Thyroid gland (tissue), 4 donors: Measurements from ENCODE around the gene SNAPIN. TPM values are rescaled to one million over a fixed set of nuclear protein-coding genes. Genes with fewer than 3 reads are reported as not detected.

ENCODE experiments used
- DNase-seq, 2 donors: peaks; one replicate each; pipeline ENCODE4 v3.0.0-alpha.2; 2019
- H3K27ac ChIP-seq, 3 donors: fragments of 200-600 bp; sonication (generic); 1 replicate in 2 of 3; 2 replicates in 1 of 3; pipeline ENCODE4 v1.5.1; 2016 to 2019; ENCODE audit warnings: mild to moderate bottlenecking in 1 of 3, moderate library complexity in 1 of 3
- H3K27me3 ChIP-seq: fragments of 200-600 bp; sonication (generic); one replicate; pipeline ENCODE4 v1.5.1; 2019
- H3K36me3 ChIP-seq, 2 donors: fragments of 200-600 bp; sonication (generic); one replicate each; pipeline ENCODE4 v1.5.1; 2016 to 2019
- H3K4me1 ChIP-seq, 2 donors: fragments of 200-600 bp; sonication (generic); one replicate each; pipeline ENCODE4 v1.5.1; 2017 to 2019
- H3K4me3 ChIP-seq, 3 donors: fragments of 200-600 bp; sonication (generic); replicated peaks in 1 of 3; 1 replicate in 2 of 3; 2 replicates in 1 of 3; pipeline ENCODE4 v1.5.1; 2016; ENCODE audit warnings: mild to moderate bottlenecking in 1 of 3
- H3K9me3 ChIP-seq: fragments of 200-600 bp; sonication (generic); one replicate; pipeline ENCODE4 v1.5.1; 2017
- CTCF ChIP-seq, 6 experiments: fragments of 200-600 bp in 3 of 6; fragments of 450-650 bp in 3 of 6; sonication (generic) in 3 of 6; IDR thresholded peaks; one replicate each; pipeline ENCODE4 v1.5.1; 2016 to 2019; ENCODE audit warnings: antibody characterized with exemption in 6 of 6, mild to moderate bottlenecking in 2 of 6, inconsistent platforms in 1 of 6, moderate library complexity in 1 of 6
- POLR2A ChIP-seq, 2 donors: fragments of 450-650 bp; IDR thresholded peaks; one replicate each; pipeline ENCODE4 v1.6.1; 2017; ENCODE audit warnings: antibody characterized with exemption in 2 of 2, mild to moderate bottlenecking in 2 of 2, moderate library complexity in 1 of 2
- WGBS, 2 donors: methylation state at CpG; one replicate each; pipeline ENCODE4 v1.1.5; 2017; 5-methylcytosine and 5-hydroxymethylcytosine counted together
- intact Hi-C: fragments of 100-400 bp; cut with DNase I; formaldehyde crosslinking; loops from one replicate; pipeline ENCODE4 v1.15.1; 2023
- total RNA-seq, 4 donors: library from RNA; depleted of rRNA; stranded (reverse); fragments of >200 nt; gene quantifications; one replicate each; pipeline ENCODE4 v1.2.3, GENCODE V29; 2016

Gene SNAPIN
- total RNA-seq, 4 donors from 2014 or later = 52.0 to 71.9 (median 63.9) TPM

DNA sequence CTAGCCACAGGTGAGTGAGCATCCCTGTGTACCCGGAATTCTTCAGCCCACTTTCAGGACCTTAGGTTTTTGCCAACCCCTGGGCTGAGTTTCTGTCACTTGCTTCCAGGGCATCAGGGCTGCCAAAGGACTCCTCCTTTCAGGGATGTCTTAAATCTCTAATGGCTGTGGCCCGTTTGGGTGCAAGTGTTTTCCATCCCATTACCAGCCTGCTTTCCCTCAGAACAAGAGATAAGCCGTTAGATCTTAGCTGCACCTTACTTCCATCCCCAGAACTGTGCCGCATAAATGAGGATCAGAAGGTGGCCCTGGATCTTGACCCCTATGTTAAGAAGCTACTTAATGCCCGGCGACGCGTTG, 652 bp downstream of the SNAPIN start:
- intact Hi-C loops = no loop called here
- peaks cover 33 to 36% of the 10 kb centered on the region in 2 donors for H3K36me3 ChIP-seq
- 16 to 28% methylated on average over 8 of the region's 8 CpGs for WGBS, 2 donors
- TF ChIP-seq CTCF (IDR thresholded peaks at IDR 0.05) (no peak), POLR2A (IDR thresholded peaks at IDR 0.05) (no peak)
- peak overlapping the region; percentile 56 to 77 (median 59) for H3K4me3 ChIP-seq
- peak overlapping the region; percentile 95 to 97 (median 96) for H3K27ac ChIP-seq
- no peaks in the 10 kb centered on the region for H3K9me3 ChIP-seq
- H3K4me1 ChIP-seq = peaks cover 8 to 16% of the 10 kb centered on the region in 2 donors
- no peak for DNase-seq
- H3K27me3 ChIP-seq = no peaks in the 10 kb centered on the region

DNA sequence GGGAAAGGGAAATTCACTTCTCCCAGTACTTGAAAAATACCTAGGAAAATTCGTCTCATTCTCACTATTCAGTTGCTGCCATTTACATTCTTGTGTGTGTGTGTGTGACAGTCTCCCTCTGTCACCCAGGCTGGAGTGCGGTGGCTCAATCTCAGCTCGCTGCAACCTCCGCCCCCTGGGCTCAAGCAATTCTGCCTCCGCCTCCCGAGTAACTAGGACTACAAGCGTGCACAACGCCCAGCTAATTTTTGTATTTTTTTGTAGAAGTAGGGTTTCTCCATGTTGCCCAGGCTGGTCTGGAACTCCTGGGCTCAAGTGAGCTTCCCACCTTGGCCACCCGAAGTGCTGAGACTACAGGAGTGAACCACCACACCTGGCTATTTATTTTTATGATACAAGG, 1.2 kb downstream of the SNAPIN start:
- Histone ChIP-seq H3K4me1 (peaks cover 8 to 16% of the 10 kb centered on the region in 2 donors), H3K4me3 (no peak overlapping the region), H3K9me3 (no peaks in the 10 kb centered on the region), H3K27ac (peak overlapping the region in 1 of 3 donors; percentile 97), H3K27me3 (no peaks in the 10 kb centered on the region), H3K36me3 (peaks cover 38 to 41% of the 10 kb centered on the region in 2 donors)
- WGBS, 2 donors = 73 to 77% methylated on average over 9 of the region's 9 CpGs
- intact Hi-C loops = loop anchor here (10.0 kb wide), 1 partner anchor 85 kb away; no protein-coding TSS in a partner anchor
- DNase-seq = no peak
- TF ChIP-seq CTCF (IDR thresholded peaks at IDR 0.05) (no peak), POLR2A (IDR thresholded peaks at IDR 0.05) (no peak)

DNA sequence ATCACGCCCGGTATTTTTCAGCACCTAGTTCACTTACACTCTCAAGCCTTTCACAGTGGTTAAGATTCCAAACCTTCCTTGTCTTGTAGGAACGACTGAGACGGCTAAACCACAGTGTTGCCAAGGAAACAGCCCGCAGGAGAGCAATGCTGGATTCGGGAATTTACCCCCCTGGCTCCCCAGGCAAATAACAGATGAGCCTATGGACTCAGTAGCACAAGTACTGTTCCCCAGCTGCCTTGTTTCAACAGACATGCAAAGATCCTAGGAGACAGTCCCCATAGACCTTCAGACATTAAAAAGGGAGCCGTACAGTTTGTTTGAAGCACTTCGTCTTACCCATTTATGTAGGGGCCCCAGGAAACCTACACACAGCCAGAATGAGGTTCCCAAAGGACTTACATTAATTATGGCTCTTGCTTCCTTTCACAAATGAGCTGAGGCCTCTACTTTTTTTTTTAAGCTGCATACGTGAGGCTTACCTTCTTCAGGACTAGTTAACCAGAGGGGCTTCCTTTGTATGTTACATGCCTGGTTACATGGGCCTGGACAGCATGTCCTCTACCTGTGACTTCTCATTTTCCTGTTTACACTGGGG, 2.7 kb downstream of the SNAPIN start:
- no peak for TF ChIP-seq CTCF (IDR thresholded peaks at IDR 0.05)
- no peak for TF ChIP-seq POLR2A (IDR thresholded peaks at IDR 0.05)
- intact Hi-C loops = loop anchor here (10.0 kb wide), 1 partner anchor 86 kb away; no protein-coding TSS in a partner anchor

GRCh38 chr1:153662269-153662668, 3.8 kb downstream of the SNAPIN start:
- H3K9me3 ChIP-seq = no peaks in the 10 kb centered on the region
- TF ChIP-seq CTCF (IDR thresholded peaks at IDR 0.05) = no peak
- no peak for TF ChIP-seq POLR2A (IDR thresholded peaks at IDR 0.05)
- H3K27ac ChIP-seq = no peak overlapping the region
- 62 to 70% methylated on average over 2 of the region's 2 CpGs for WGBS, 2 donors
- peaks cover 8 to 16% of the 10 kb centered on the region in 2 donors for H3K4me1 ChIP-seq
- no peak for DNase-seq
- H3K36me3 ChIP-seq = peaks cover 65 to 68% of the 10 kb centered on the region in 2 donors
- H3K4me3 ChIP-seq = no peak overlapping the region
- H3K27me3 ChIP-seq = no peaks in the 10 kb centered on the region
- intact Hi-C loops = loop anchor here (10.0 kb wide), 1 partner anchor 87 kb away; no protein-coding TSS in a partner anchor

More for the DNA sequence above, 2.7 kb downstream of the SNAPIN start:
- Histone ChIP-seq H3K36me3 (peaks cover 54 to 57% of the 10 kb centered on the region in 2 donors), H3K27ac (no peak overlapping the region), H3K4me3 (no peak overlapping the region), H3K27me3 (no peaks in the 10 kb centered on the region), H3K4me1 (peaks cover 8 to 16% of the 10 kb centered on the region in 2 donors), H3K9me3 (no peaks in the 10 kb centered on the region)
- no peak for DNase-seq
- WGBS, 2 donors = 64 to 85% methylated on average over 8 to 9 of the region's 9 CpGs

- 91 to 93% methylated on average over 5 of the region's 5 CpGs for WGBS, 2 donors
- intact Hi-C loops = loop anchor here (10.0 kb wide), 1 partner anchor 88 kb away; no protein-coding TSS in a partner anchor
- H3K4me1 ChIP-seq = peaks cover 8 to 11% of the 10 kb centered on the region in 2 donors
- no peak overlapping the region for H3K27ac ChIP-seq
- no peaks in the 10 kb centered on the region for H3K9me3 ChIP-seq
- H3K36me3 ChIP-seq = peaks cover 66 to 76% of the 10 kb centered on the region in 2 donors
- H3K27me3 ChIP-seq = no peaks in the 10 kb centered on the region
- no peak overlapping the region for H3K4me3 ChIP-seq
- DNase-seq = no peak
- TF ChIP-seq CTCF (IDR thresholded peaks at IDR 0.05) = no peak
- no peak for TF ChIP-seq POLR2A (IDR thresholded peaks at IDR 0.05)
Measured at GRCh38 chr1:153663211-153663610, 4.7 kb downstream of the SNAPIN start.
